ENCODE data around the gene ITGB1BP1. TPM values are rescaled to one million over a fixed set of nuclear protein-coding genes. Genes with fewer than 3 reads are reported as not detected.
A peak's percentile ranks its signal among the peaks of the same experiment; 100 is the strongest.

The ITGB1BP1 gene
- polyA plus RNA-seq, 1 of the 3 experiments (the other 2 are of a cell fraction), result 56.6 TPM

DNA sequence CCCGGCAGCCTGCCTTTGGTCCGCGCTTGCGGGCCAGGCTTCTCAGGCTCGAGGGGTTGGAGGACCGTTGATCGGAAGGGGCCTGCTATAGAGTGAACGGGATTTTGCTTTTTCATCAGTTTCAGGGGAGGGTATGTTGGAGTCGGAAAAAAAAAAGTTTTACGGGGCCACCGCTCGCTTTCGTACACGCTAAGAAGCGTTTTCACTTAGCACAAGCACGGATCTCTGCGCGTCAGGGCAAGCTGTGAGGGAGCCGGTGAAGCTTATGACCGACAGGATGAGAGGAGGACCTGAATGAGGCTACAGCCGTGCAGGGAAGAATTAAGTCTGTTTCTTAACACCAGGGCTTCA, 569 bp upstream of the ITGB1BP1 start:
- H3K4me2 ChIP-seq, result peak overlapping the region; percentile 97
- WGBS (ENCODE audit: low lambda C conversion rate), result 1% methylated on average over 21 of the region's 21 CpGs
- peak overlapping the region; percentile 81 to 91 for H3K27ac ChIP-seq (ENCODE audit: low read depth in 2 of 2, low read length in 1 of 2)
- ChIA-PET POLR2A (no interaction called here), CTCF (interaction anchor here (0.7 to 2.7 kb wide), 7 partner anchors 12 to 697 kb away, joined by 3 to 21 read pairs (median 3); no protein-coding TSS in a partner anchor)
- H3F3A ChIP-seq (replicated peaks; ENCODE audit: insufficient read depth), result no peaks in the 10 kb centered on the region
- H3K79me2 ChIP-seq (ENCODE audit: insufficient read depth), result peaks cover 82% of the 10 kb centered on the region
- peak; percentile 37 for DNase-seq
- peak overlapping the region; percentile 97 for H3K9ac ChIP-seq
- peaks cover 16% of the 10 kb centered on the region for H4K20me1 ChIP-seq (ENCODE audit: insufficient read depth)
- H3K4me3 ChIP-seq (ENCODE audit: low read depth in 2 of 2, low read length in 1 of 2), result peak overlapping the region; percentile 99 to 100
- no peaks in the 10 kb centered on the region for H3K9me2 ChIP-seq
- no peaks in the 10 kb centered on the region for H3K9me3 ChIP-seq
- peak overlapping the region; percentile 86 for H2AFZ ChIP-seq (ENCODE audit: low read depth)
- TF ChIP-seq FOXM1 (IDR thresholded peaks at IDR 0.05; ENCODE audit: low read depth), result peak; percentile 12; the same call in 1 of the 2 replicates
- TF ChIP-seq, protein P1, sequence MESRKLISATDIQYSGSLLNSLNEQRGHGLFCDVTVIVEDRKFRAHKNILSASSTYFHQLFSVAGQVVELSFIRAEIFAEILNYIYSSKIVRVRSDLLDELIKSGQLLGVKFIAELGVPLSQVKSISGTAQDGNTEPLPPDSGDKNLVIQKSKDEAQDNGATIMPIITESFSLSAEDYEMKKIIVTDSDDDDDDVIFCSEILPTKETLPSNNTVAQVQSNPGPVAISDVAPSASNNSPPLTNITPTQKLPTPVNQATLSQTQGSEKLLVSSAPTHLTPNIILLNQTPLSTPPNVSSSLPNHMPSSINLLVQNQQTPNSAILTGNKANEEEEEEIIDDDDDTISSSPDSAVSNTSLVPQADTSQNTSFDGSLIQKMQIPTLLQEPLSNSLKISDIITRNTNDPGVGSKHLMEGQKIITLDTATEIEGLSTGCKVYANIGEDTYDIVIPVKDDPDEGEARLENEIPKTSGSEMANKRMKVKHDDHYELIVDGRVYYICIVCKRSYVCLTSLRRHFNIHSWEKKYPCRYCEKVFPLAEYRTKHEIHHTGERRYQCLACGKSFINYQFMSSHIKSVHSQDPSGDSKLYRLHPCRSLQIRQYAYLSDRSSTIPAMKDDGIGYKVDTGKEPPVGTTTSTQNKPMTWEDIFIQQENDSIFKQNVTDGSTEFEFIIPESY (IDR thresholded peaks at IDR 0.05; ENCODE audit: borderline replicate concordance, low read depth), result no peak
- TF ChIP-seq, protein P2, sequence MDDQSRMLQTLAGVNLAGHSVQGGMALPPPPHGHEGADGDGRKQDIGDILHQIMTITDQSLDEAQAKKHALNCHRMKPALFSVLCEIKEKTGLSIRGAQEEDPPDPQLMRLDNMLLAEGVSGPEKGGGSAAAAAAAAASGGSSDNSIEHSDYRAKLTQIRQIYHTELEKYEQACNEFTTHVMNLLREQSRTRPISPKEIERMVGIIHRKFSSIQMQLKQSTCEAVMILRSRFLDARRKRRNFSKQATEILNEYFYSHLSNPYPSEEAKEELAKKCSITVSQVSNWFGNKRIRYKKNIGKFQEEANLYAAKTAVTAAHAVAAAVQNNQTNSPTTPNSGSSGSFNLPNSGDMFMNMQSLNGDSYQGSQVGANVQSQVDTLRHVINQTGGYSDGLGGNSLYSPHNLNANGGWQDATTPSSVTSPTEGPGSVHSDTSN (IDR thresholded peaks at IDR 0.05), result no peak
- H3K36me3 ChIP-seq (replicated peaks in 1 of 2; ENCODE audit: control insufficient read depth in 1 of 2, insufficient read depth in 2 of 2, low read length in 1 of 2), result peaks cover 1 to 14% of the 10 kb centered on the region in 2 experiments
- no peaks in the 10 kb centered on the region for H3K27me3 ChIP-seq (ENCODE audit: insufficient read depth)
- peaks cover 25 to 33% of the 10 kb centered on the region in 2 experiments; a peak in 3 of 4 replicates for H3K4me1 ChIP-seq (ENCODE audit: control insufficient read depth in 1 of 2, insufficient read depth in 2 of 2, low read depth in 1 of 2, low read length in 1 of 2)

DNA sequence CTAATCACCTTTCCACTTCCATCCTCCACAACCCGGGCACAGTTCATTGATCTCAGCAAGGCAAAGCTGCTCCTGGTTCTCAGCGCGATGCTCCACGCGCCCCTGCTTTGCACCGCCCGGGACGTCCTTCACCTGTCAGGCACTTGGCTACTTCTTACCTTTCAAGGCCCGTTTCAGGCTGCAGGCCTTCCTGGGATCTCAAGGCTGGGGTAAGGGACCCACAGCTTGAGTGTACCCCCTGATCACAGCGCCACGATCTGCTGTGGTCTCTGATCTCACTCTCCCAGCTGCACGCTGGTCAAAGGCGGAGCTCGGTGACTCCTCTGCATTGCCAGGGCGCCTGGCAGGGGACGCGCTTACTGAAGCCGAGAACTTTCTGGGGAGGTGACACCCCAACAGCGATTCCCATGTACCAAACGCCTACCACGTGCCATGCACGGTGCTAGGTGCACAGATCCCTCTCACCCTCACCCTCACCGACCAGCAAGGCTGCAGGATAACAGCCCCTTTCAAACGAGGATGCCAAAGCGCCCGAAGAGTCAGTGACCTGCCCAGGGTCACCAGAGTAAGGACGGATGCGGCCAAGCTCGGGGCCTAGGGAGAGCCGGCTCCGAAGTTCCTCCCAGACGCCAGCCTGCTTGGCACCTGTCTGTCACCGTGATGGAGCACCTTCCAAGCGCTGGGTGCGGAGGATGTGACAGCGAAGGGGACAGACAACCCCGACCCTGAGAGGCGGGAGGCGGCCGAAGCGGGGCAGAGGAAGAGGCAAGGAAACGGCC, 818 bp downstream of the ITGB1BP1 start:
- Histone ChIP-seq H3K4me3 (ENCODE audit: low read depth in 2 of 2, low read length in 1 of 2) (peak overlapping the region; percentile 99 to 100), H4K20me1 (ENCODE audit: insufficient read depth) (peaks cover 21% of the 10 kb centered on the region), H3K4me1 (ENCODE audit: control insufficient read depth in 1 of 2, insufficient read depth in 2 of 2, low read depth in 1 of 2, low read length in 1 of 2) (peaks cover 24 to 33% of the 10 kb centered on the region in 2 experiments; a peak in 3 of 4 replicates), H2AFZ (ENCODE audit: low read depth) (peak overlapping the region; percentile 86), H3F3A (replicated peaks; ENCODE audit: insufficient read depth) (no peaks in the 10 kb centered on the region), H3K27ac (ENCODE audit: low read depth in 2 of 2, low read length in 1 of 2) (peak overlapping the region; percentile 81 to 90; a peak in 3 of 4 replicates), H3K27me3 (ENCODE audit: insufficient read depth) (no peaks in the 10 kb centered on the region), H3K9ac (peak overlapping the region; percentile 97), H3K79me2 (ENCODE audit: insufficient read depth) (peaks cover 94% of the 10 kb centered on the region), H3K36me3 (replicated peaks in 1 of 2; ENCODE audit: control insufficient read depth in 1 of 2, insufficient read depth in 2 of 2, low read length in 1 of 2) (peaks cover 10 to 15% of the 10 kb centered on the region in 2 experiments), H3K9me3 (no peaks in the 10 kb centered on the region), H3K9me2 (no peaks in the 10 kb centered on the region), H3K4me2 (peak overlapping the region; percentile 97)
- CTCF ChIA-PET, result interaction anchor here (0.6 to 2.7 kb wide), 12 partner anchors 11 to 729 kb away, joined by 3 to 21 read pairs (median 3); partner anchors contain the start of gene ASAP2
- TF ChIP-seq, protein P3, sequence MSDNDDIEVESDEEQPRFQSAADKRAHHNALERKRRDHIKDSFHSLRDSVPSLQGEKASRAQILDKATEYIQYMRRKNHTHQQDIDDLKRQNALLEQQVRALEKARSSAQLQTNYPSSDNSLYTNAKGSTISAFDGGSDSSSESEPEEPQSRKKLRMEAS (IDR thresholded peaks at IDR 0.05; ENCODE audit: low read depth), result peak; percentile 62; the same call in 1 of the 2 replicates
- TF ChIP-seq, protein P2 (IDR thresholded peaks at IDR 0.05), result peak; percentile 84
- TF ChIP-seq FOXM1 (IDR thresholded peaks at IDR 0.05; ENCODE audit: low read depth) (no peak), MXI1 (IDR thresholded peaks at IDR 0.05; ENCODE audit: low read depth, low read length) (peak; percentile 41)
- POLR2A ChIA-PET, result interaction anchor here (0.6 to 2.0 kb wide), 8 partner anchors 14 to 1941 kb away, joined by 3 to 11 read pairs (median 4); partner anchors contain the start of genes ADAM17, MBOAT2 and YWHAQ
- WGBS (ENCODE audit: low lambda C conversion rate), result 3% methylated on average over 38 of the region's 42 CpGs
- peak; percentile 74 for DNase-seq

Measured in SK-N-SH (cell line).